ENCODE data around the gene MAD1L1. TPM values are rescaled to one million over a fixed set of nuclear protein-coding genes. Genes with fewer than 3 reads are reported as not detected.

Gene MAD1L1
- total and polyA plus RNA-seq, 2 of the 4 experiments (the other 2 are of a cell fraction), result 29.0 to 40.9 TPM

DNA sequence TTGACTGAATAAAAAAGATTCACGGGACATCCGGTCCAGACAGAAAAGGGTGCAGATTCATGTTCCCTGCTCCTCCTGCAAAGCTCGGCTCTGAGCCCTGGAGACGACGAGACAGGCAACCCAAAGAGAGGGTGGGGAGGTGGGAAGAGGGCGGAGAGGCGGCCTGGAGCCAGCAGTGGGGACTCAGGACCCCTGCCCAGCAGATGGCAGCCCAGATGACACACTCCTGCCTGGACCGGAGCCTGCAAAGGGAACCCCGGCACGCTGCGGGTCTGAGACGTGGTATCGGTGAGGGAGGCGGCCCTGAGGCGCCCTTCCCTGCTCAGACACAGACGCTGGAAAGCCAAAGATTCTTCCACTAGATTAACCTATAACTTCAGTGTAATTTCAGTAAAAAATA lies 311.9 kb downstream of the MAD1L1 start:
- Histone ChIP-seq H4K5ac (ENCODE audit: low read depth, low read length) (no peak overlapping the region), H2BK15ac (ENCODE audit: low read depth, low read length) (no peak overlapping the region), H2AFZ (replicated peaks; ENCODE audit: low read length, poor library complexity) (peak overlapping the region; percentile 10), H3K27ac (ENCODE audit: insufficient read depth, low read length) (no peak overlapping the region), H2BK120ac (ENCODE audit: low read depth, low read length) (no peak overlapping the region), H4K8ac (ENCODE audit: low read depth in 2 of 2, low read length in 2 of 2) (no peak overlapping the region), H3K9me1 (ENCODE audit: insufficient read depth, low read length) (peaks cover 12% of the 10 kb centered on the region; the same call in 1 of the 2 replicates), H4K20me1 (ENCODE audit: insufficient read depth, low read length) (no peaks in the 10 kb centered on the region; the same call in none of the 2 replicates), H3K4me2 (ENCODE audit: low read depth, low read length) (no peak overlapping the region), H2AK5ac (ENCODE audit: low read depth, low read length) (no peak overlapping the region), H3K27me3 (ENCODE audit: control insufficient read depth, insufficient read depth, low read length) (no peaks in the 10 kb centered on the region), H3K14ac (replicated peaks; ENCODE audit: low read depth, low read length) (no peak overlapping the region), H3K36me3 (ENCODE audit: control insufficient read depth, insufficient read depth, low read length) (no peaks in the 10 kb centered on the region), H2AK9ac (replicated peaks; ENCODE audit: low read depth, low read length, poor library complexity) (peak overlapping the region; percentile 15), H3K56ac (ENCODE audit: extremely low read depth, insufficient read depth, low read length) (no peak overlapping the region), H3K4ac (ENCODE audit: low read depth, low read length) (no peak overlapping the region), H3K23ac (ENCODE audit: low read depth, low read length) (no peak overlapping the region), H3K9ac (ENCODE audit: low read depth, low read length) (no peak overlapping the region), H3K4me1 (ENCODE audit: control insufficient read depth, insufficient read depth, low read length) (peaks cover 8% of the 10 kb centered on the region; the same call in 1 of the 2 replicates), H2BK5ac (ENCODE audit: low read depth, low read length, poor library complexity, severe bottlenecking) (no peak overlapping the region), H3K79me1 (ENCODE audit: low read depth in 1 of 2, low read length in 2 of 2) (peaks cover 0 to 5% of the 10 kb centered on the region in 2 experiments; a peak in 1 of 4 replicates), H3K4me3 (ENCODE audit: insufficient read depth, low read depth, low read length) (no peak overlapping the region), H4K91ac (ENCODE audit: insufficient read depth, low read depth, low read length) (no peak overlapping the region), H3K9me3 (ENCODE audit: control insufficient read depth, insufficient read depth, low read length) (no peaks in the 10 kb centered on the region), H2BK20ac (ENCODE audit: low read depth, low read length) (no peak overlapping the region), H3K18ac (ENCODE audit: low read depth, low read length) (no peak overlapping the region)
- 74% methylated on average over 5 of the region's 16 CpGs; no CpG with 5 or more reads in 1 of the 2 experiments for WGBS, 2 experiments (ENCODE audit: extremely low coverage in 2 of 2, insufficient read length in 1 of 2)
- DNase-seq, result no peak
- ChIA-PET CTCF (no interaction called here), POLR2A (ENCODE audit: unreplicated experiment) (no interaction called here)
- dilution Hi-C loops (cut with HindIII; ENCODE audit: low sequenced_read_pairs, unreplicated experiment), result no loop called here
- no peak for ATAC-seq (ENCODE audit: low read depth)
- no TSS peak for BruUV-seq (replicated peaks)
- intact Hi-C loops (cut with micrococcal nuclease), result no loop called here
- in situ Hi-C loops (cut with MboI; ENCODE audit: low sequenced_read_pairs), result no loop called here
- no peak for TF ChIP-seq CEBPB (IDR thresholded peaks at IDR 0.05; ENCODE audit: low read depth, low read length)
- TF ChIP-seq, protein P1, sequence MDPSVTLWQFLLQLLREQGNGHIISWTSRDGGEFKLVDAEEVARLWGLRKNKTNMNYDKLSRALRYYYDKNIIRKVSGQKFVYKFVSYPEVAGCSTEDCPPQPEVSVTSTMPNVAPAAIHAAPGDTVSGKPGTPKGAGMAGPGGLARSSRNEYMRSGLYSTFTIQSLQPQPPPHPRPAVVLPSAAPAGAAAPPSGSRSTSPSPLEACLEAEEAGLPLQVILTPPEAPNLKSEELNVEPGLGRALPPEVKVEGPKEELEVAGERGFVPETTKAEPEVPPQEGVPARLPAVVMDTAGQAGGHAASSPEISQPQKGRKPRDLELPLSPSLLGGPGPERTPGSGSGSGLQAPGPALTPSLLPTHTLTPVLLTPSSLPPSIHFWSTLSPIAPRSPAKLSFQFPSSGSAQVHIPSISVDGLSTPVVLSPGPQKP (IDR thresholded peaks at IDR 0.05; ENCODE audit: borderline replicate concordance, low read depth, low read length), result no peak
- no peak for TF ChIP-seq MXI1 (IDR thresholded peaks at IDR 0.05; ENCODE audit: borderline replicate concordance, low read depth, low read length)
- no peak for TF ChIP-seq RCOR1 (IDR thresholded peaks at IDR 0.05; ENCODE audit: insufficient replicate concordance, low read length)
- TF ChIP-seq, protein P2, sequence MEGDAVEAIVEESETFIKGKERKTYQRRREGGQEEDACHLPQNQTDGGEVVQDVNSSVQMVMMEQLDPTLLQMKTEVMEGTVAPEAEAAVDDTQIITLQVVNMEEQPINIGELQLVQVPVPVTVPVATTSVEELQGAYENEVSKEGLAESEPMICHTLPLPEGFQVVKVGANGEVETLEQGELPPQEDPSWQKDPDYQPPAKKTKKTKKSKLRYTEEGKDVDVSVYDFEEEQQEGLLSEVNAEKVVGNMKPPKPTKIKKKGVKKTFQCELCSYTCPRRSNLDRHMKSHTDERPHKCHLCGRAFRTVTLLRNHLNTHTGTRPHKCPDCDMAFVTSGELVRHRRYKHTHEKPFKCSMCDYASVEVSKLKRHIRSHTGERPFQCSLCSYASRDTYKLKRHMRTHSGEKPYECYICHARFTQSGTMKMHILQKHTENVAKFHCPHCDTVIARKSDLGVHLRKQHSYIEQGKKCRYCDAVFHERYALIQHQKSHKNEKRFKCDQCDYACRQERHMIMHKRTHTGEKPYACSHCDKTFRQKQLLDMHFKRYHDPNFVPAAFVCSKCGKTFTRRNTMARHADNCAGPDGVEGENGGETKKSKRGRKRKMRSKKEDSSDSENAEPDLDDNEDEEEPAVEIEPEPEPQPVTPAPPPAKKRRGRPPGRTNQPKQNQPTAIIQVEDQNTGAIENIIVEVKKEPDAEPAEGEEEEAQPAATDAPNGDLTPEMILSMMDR (conservative IDR thresholded peaks at IDR 0.05; ENCODE audit: low read depth, low read length), result no peak
- no peak for TF ChIP-seq BHLHE40 (IDR thresholded peaks at IDR 0.05; ENCODE audit: low read depth, low read length)
- no peak for TF ChIP-seq POLR2A (IDR thresholded peaks at IDR 0.05; ENCODE audit: low read depth, low read length)
- TF ChIP-seq CHD1 (IDR thresholded peaks at IDR 0.05; ENCODE audit: low read depth, low read length), result no peak
